IPS-15b (cell line): ENCODE measurements around the gene TTC9B.
"Not testable (repeated sequence)": the region's sequence is repeated elsewhere in the genome, so short reads cannot be mapped to it uniquely, and the experiment has no call there.

ENCODE experiments used
- H3K27me3 ChIP-seq: one replicate; pipeline ENCODE4 v1.6.1; 2013; ENCODE audit warnings: low read length; ENCODE audit not compliant: control insufficient read depth, insufficient read depth
- H3K36me3 ChIP-seq: one replicate; pipeline ENCODE4 v1.6.1; 2013; ENCODE audit warnings: low read length; ENCODE audit not compliant: control insufficient read depth, insufficient read depth
- H3K4me1 ChIP-seq: one replicate; pipeline ENCODE4 v1.6.1; 2013; ENCODE audit warnings: mild to moderate bottlenecking, low read length; ENCODE audit not compliant: control insufficient read depth, insufficient read depth
- H3K4me3 ChIP-seq: one replicate; pipeline ENCODE4 v1.5.1; 2013; ENCODE audit warnings: low read depth, low read length
- H3K9ac ChIP-seq: one replicate; pipeline ENCODE4 v1.6.1; 2013; ENCODE audit warnings: low read depth, mild to moderate bottlenecking, low read length
- H3K9me3 ChIP-seq: one replicate; pipeline ENCODE4 v1.6.1; 2013; ENCODE audit warnings: mild to moderate bottlenecking, low read length; ENCODE audit not compliant: control insufficient read depth, insufficient read depth

TTC9B gene

GRCh38 chr19:40229926-40230417, 11.8 kb upstream of the TTC9B start:
- Histone ChIP-seq H3K4me3 (no peak overlapping the region), H3K9ac (no peak overlapping the region), H3K27me3 (peaks cover 17% of the 10 kb centered on the region), H3K4me1 (peaks cover 12% of the 10 kb centered on the region), H3K9me3 (no peaks in the 10 kb centered on the region), H3K36me3 (peaks cover 8% of the 10 kb centered on the region)

- Histone ChIP-seq H3K4me1 (peaks cover 12% of the 10 kb centered on the region), H3K9me3 (no peaks in the 10 kb centered on the region), H3K27me3 (peaks cover 17% of the 10 kb centered on the region), H3K36me3 (peaks cover 4% of the 10 kb centered on the region), H3K9ac (no peak overlapping the region), H3K4me3 (no peak overlapping the region)
Measured at GRCh38 chr19:40229484-40229883, 11.3 kb upstream of the TTC9B start.

DNA sequence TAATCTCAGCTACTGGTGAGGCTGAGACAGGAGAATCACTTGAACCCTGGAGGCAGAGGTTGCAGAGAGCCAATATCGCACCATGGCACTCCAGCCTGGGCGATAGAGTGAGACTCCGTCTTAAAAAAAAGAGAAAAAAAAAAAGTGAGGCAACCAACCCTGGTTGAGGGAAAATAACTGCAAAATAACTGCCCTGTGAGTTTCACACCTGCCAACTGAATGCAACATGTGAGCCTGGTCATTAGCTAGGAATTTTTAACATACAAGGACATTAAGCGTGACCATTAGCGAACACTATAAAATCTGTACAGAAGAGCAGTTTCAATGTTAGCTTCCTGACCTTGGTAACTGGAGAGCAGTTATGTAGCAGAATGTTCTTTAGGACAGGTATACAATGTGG, 10.7 kb upstream of the TTC9B start:
- Histone ChIP-seq H3K36me3 (peaks cover 4% of the 10 kb centered on the region), H3K9ac (no peak overlapping the region), H3K27me3 (peaks cover 21% of the 10 kb centered on the region), H3K4me3 (no peak overlapping the region), H3K4me1 (peaks cover 12% of the 10 kb centered on the region), H3K9me3 (no peaks in the 10 kb centered on the region)

- Histone ChIP-seq H3K9ac (no peak overlapping the region), H3K36me3 (peaks cover 3% of the 10 kb centered on the region), H3K9me3 (no peaks in the 10 kb centered on the region), H3K4me1 (peaks cover 12% of the 10 kb centered on the region), H3K4me3 (no peak overlapping the region), H3K27me3 (peaks cover 21% of the 10 kb centered on the region)
Measured at GRCh38 chr19:40228346-40228745, 10.2 kb upstream of the TTC9B start.

DNA sequence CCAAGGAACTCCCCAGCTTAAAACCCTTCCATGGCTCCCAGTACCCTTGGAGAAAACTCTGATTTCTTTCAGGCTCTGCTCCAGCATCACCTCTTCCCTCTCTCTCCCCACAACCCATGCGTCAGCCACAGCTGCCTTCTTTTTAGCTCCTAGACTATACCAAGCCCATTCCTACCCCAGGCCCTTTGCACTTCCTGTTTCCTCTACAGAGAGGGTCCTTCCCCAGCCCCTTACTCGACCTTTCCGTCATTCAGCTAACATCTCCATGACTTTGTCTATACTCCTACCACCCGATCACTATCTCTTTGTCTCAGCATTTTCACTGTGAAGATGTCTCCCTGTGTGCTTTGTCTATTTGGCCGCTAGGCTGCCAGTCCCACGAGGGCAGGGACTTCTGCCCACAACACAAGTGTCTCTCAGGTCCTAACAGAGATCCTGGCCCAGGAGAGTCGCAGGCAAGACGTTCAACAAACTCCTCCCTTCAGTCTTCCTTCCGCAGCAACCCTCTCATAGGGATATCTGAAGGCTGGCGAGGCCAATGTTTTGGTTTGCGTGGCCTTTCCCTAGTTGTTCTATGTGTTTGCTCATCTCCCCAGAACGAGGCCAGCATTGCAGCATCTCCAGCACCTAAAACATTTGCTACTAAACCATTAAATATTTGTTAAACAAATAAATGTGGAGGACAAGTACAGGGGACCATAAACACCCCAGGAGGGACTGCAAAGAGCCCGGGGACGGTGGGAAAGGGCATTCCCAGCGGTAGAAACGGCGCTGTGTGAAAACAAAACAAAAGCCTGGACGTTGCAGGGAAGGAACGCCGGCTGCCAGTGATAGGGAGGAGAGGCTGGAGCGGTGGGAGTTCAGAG, 7.5 kb upstream of the TTC9B start:
- no peak overlapping the region for H3K9ac ChIP-seq
- peaks cover 5% of the 10 kb centered on the region for H3K4me1 ChIP-seq
- H3K9me3 ChIP-seq, result no peaks in the 10 kb centered on the region
- H3K4me3 ChIP-seq, result peak overlapping the region; percentile 20
- no peaks in the 10 kb centered on the region for H3K36me3 ChIP-seq
- peaks cover 21% of the 10 kb centered on the region for H3K27me3 ChIP-seq

DNA sequence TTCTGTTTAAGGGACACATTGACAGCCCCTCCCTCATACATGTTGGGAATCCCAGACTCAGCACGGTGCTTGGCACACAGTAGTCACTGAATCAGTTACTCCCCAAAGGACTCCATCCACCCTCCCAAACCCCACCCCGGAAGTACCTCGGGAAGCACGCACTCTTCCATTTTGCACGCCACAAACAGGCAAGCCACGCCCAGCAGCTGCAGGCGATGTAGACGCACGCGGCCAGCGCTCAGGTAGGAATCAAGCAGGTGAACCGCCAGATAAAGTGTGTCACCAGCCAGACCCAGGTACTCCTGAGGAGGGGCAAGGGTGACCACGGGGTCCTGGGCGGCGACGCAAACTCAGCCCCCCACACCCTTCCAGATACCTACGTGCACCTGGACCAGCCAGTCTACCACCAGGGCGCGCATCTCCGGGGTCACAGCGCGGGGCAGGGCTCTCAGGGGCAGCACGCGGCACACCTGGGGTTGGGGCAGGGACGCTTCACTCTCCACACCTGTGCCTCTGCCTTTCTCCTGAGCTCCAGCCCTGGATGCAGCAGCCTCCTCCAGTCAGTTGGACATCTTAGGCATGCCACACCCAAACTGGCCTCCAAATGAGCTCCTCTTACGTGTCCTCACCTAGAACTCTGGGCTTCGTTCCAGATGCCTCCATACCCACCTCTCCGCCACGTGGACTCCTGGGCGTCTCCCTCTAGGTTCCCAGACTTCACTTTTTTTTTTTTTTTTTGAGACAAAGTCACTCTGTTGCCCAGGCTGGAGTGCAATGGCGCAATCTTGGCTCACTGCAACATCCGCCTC, 6.4 kb upstream of the TTC9B start:
- H3K9me3 ChIP-seq, result no peaks in the 10 kb centered on the region
- no peak overlapping the region for H3K4me3 ChIP-seq
- no peak overlapping the region for H3K9ac ChIP-seq
- no peaks in the 10 kb centered on the region for H3K36me3 ChIP-seq
- peaks cover 23% of the 10 kb centered on the region for H3K27me3 ChIP-seq
- peaks cover 5% of the 10 kb centered on the region for H3K4me1 ChIP-seq

DNA sequence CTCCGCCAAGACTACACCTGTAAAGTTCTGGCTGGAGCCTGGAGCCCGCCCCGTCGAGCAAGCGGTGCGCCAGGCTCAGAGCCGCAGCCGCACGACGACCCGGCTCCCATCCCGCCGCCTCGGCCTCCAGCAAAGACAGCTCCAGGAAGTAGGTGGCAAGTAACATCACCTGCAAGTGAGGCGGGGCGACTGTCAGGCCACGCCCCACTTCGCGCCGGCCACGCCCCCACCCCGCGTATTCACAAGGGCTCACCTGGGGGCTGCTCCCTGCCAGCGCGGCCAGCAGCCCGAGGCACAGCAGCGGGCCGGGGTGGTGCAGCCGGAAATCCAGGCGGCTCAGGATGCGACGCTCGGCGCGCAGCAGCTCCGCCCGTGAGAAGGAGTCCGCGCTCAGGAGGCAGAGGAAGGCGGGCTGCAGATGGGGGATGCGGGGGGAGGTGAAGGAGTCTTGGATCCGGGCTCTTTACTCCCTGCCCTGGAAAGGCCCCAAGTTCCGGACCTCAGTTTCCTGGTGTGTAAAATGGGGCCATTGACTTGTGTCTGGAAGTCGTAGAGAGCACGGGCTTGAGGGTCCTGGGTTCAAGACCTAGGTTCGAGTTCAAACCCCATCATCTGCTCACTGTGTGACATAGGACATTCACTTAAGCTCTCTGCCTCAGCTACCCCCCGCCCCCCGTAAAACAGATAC, 5.1 kb upstream of the TTC9B start:
- Histone ChIP-seq H3K9ac (no peak overlapping the region), H3K27me3 (peaks cover 29% of the 10 kb centered on the region), H3K9me3 (no peaks in the 10 kb centered on the region), H3K4me3 (peak overlapping the region; percentile 28), H3K4me1 (peaks cover 5% of the 10 kb centered on the region), H3K36me3 (no peaks in the 10 kb centered on the region)

GRCh38 chr19:40221858-40222619, 3.9 kb upstream of the TTC9B start:
- no peaks in the 10 kb centered on the region for H3K36me3 ChIP-seq
- H3K4me1 ChIP-seq, result peaks cover 5% of the 10 kb centered on the region
- peaks cover 24% of the 10 kb centered on the region for H3K27me3 ChIP-seq
- H3K9ac ChIP-seq, result no peak overlapping the region
- no peaks in the 10 kb centered on the region for H3K9me3 ChIP-seq
- no peak overlapping the region for H3K4me3 ChIP-seq

DNA sequence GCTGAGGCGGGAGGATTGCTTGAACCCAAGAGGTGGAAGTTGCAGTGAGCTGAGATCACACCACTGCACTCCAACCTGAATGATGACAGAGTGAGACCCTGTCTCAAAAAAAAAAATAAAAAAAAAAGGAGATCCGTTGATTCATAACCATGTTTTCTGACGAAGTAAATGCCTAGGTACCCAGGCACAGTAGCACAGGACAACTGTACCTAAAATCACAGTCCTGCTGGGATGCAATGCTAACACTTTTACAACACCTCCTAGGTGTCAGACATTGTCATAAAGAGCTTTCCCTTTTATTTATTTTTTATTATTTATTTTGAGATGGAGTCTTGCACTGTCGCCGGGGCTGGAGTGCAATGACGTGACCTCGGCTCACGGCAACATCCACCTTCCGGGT, 2.5 kb upstream of the TTC9B start:
- Histone ChIP-seq H3K9me3 (no peaks in the 10 kb centered on the region), H3K36me3 (no peaks in the 10 kb centered on the region), H3K27me3 (peaks cover 31% of the 10 kb centered on the region), H3K4me1 (peaks cover 3% of the 10 kb centered on the region), H3K9ac (no peak overlapping the region), H3K4me3 (no peak overlapping the region)

DNA sequence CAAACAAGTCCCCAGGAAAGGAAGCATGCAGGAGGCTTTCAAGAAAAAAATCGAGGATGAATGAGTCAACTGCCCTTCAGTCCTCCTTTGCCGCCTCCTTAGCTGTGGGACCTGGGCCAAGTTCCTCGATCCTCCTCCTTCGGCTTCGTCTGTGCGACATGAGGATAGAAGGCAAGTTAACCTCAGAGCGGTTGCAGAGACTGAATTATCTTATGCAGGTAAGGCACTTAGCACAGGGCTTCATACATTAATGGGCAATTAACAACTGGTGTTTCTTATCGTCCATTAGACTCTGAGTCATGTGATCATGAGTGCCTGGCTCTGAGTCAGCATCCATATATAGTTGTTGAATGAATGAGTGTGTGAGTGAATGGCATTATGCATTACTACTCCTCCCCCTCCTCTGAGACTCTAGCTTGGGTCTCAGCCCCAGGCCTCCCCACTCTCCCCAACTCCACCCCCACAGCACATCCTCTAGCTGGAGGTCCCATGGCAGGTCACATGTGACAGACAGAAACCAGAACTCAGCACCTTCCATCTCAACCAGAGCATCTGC, 1.6 kb upstream of the TTC9B start:
- Histone ChIP-seq H3K27me3 (peaks cover 25% of the 10 kb centered on the region), H3K4me3 (no peak overlapping the region), H3K4me1 (peaks cover 2% of the 10 kb centered on the region), H3K9ac (no peak overlapping the region), H3K9me3 (no peaks in the 10 kb centered on the region), H3K36me3 (no peaks in the 10 kb centered on the region)

DNA sequence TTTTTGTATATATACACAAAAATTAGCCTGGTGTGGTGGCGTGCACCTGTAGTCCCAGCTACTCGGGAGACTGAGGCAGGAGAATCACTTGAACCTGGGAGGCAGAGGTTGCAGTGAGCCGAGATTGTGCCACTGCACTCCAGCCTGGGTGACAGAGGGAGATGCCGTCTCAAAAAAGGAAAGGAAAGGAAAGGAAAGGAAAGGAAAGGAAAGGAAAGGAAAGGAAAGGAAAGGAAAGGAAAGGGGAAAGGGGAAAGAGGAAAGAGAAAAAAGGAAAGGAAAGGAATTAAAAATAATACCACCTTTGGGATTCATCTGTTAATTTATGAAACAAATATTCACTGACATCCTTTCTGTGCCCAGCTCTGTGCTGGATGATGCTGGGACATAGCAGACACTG, 845 bp upstream of the TTC9B start:
- H3K9ac ChIP-seq, H3K4me3 ChIP-seq, H3K9me3 ChIP-seq, H3K36me3 ChIP-seq, H3K4me1 ChIP-seq: not testable (repeated sequence)
- H3K27me3 ChIP-seq, result peaks cover 22% of the 10 kb centered on the region
